HCT116 (cell line): ENCODE measurements around the gene FHL2. TPM values are rescaled to one million over a fixed set of nuclear protein-coding genes. Genes with fewer than 3 reads are reported as not detected.

Experiments
- ATAC-seq: fragments of 200-7000 bp; cut with Tn5 transposase; 2 replicates; pipeline ENCODE4 v1.9.1; 2020; ENCODE audit warnings: mild to moderate bottlenecking, moderate library complexity
- BruUV-seq: library from RNA; stranded (reverse); fragments of 400-500 nt; replicated peaks from 2 replicates; lab custom pipeline; 2021; lab: Mats Ljungman, UMichigan
- CTCF ChIA-PET: fragments of 300-600 bp; sonication (Branson Sonifier 250); formaldehyde crosslinking; loops from one replicate; lab custom pipeline; 2021; ENCODE audit warnings: antibody characterized with exemption; lab: Charles Lee
- POLR2A ChIA-PET: fragments of 300-600, 350-600 bp; sonication (Branson Sonifier 250); formaldehyde crosslinking; loops from one replicate; lab custom pipeline; 2021; ENCODE audit warnings: antibody characterized with exemption; lab: Charles Lee
- RAD21 ChIA-PET, 2 experiments: fragments of 300-600 bp; sonication (Branson Sonifier 250); formaldehyde crosslinking; loops; one replicate each; lab custom pipeline; 2023; ENCODE audit warnings: low total read pairs in 2 of 2; ENCODE audit not compliant: uncharacterized antibody in 2 of 2, unreplicated experiment in 2 of 2, low non-redundant PET in 1 of 2; lab: Charles Lee
- DNase-seq: peaks from one replicate; pipeline ENCODE4 v3.0.0-alpha.2; 2010; ENCODE audit warnings: low read depth, low spot score
- H2AFZ ChIP-seq: fragments of 200-600 bp; shearing (Covaris generic), sonication (generic); 2 replicates; pipeline ENCODE4 v1.6.1; 2017; ENCODE audit warnings: low read depth, mixed run types, mixed read lengths, antibody characterized with exemption, low read length; ENCODE audit not compliant: poor library complexity, severe bottlenecking
- H3K27ac ChIP-seq: 2 replicates; pipeline ENCODE4 v1.5.1; 2012; ENCODE audit warnings: low read depth, low read length
- H3K27me3 ChIP-seq: fragments of 200-600 bp; sonication (generic); 2 replicates; pipeline ENCODE4 v1.6.1; 2016; ENCODE audit warnings: mixed run types, low read length, mixed read lengths; ENCODE audit not compliant: insufficient read depth
- H3K36me3 ChIP-seq, 2 experiments: fragments of 200-500 bp in 1 of 2; fragments of 200-600 bp in 1 of 2; sonication (Bioruptor generic) in 1 of 2; sonication (generic) in 1 of 2; 2 replicates each; pipeline versions ENCODE4 v1.5.1 to v1.6.1; 2014 to 2016; ENCODE audit warnings: low read length in 2 of 2, inconsistent platforms in 1 of 2, mixed read lengths in 1 of 2, mixed run types in 1 of 2; ENCODE audit not compliant: insufficient read depth in 2 of 2, control insufficient read depth in 1 of 2
- H3K4me1 ChIP-seq, 2 experiments: fragments of 200-600 bp in 1 of 2; sonication (generic) in 1 of 2; 2 replicates each; pipeline versions ENCODE4 v1.5.1 to v1.6.1; 2012 to 2017; ENCODE audit warnings: low read length in 2 of 2, inconsistent platforms in 1 of 2, mild to moderate bottlenecking in 1 of 2, mixed read lengths in 1 of 2, mixed run types in 1 of 2, moderate library complexity in 1 of 2; ENCODE audit not compliant: insufficient read depth in 2 of 2, control insufficient read depth in 1 of 2
- H3K4me2 ChIP-seq: fragments of 200-600 bp; sonication (generic); 2 replicates; pipeline ENCODE4 v1.6.1; 2017; ENCODE audit warnings: mixed run types, low read length, mixed read lengths
- H3K4me3 ChIP-seq, 2 experiments: fragments of 200-600 bp in 1 of 2; sonication (generic) in 1 of 2; replicated peaks in 1 of 2; 2 replicates each; pipeline ENCODE4 v1.5.1; 2011 to 2016; ENCODE audit warnings: low read length in 2 of 2, control low read depth in 1 of 2, low read depth in 1 of 2, mild to moderate bottlenecking in 1 of 2, mixed read lengths in 1 of 2, mixed run types in 1 of 2
- H3K79me2 ChIP-seq: fragments of 200-600 bp; sonication (generic); 2 replicates; pipeline ENCODE4 v1.6.1; 2017; ENCODE audit warnings: mild to moderate bottlenecking, mixed run types, low read length, moderate library complexity, mixed read lengths; ENCODE audit not compliant: insufficient read depth
- H3K9ac ChIP-seq: fragments of 200-600 bp; sonication (generic); 2 replicates; pipeline ENCODE4 v1.6.1; 2016; ENCODE audit warnings: low read length, mixed read lengths
- H3K9me2 ChIP-seq: fragments of 200-600 bp; sonication (generic), shearing (Covaris generic); 2 replicates; pipeline ENCODE4 v1.6.1; 2017; ENCODE audit warnings: mixed run types, mild to moderate bottlenecking, moderate library complexity; ENCODE audit not compliant: insufficient read depth
- H3K9me3 ChIP-seq, 2 experiments: fragments of 200-500 bp in 1 of 2; fragments of 200-600 bp in 1 of 2; sonication (Bioruptor generic) in 1 of 2; sonication (generic) in 1 of 2; 2 replicates each; pipeline ENCODE4 v1.6.1; 2014 to 2017; ENCODE audit warnings: low read length in 2 of 2, mixed read lengths in 2 of 2, inconsistent platforms in 1 of 2, low read depth in 1 of 2, mild to moderate bottlenecking in 1 of 2, mixed run types in 1 of 2, moderate library complexity in 1 of 2; ENCODE audit not compliant: control insufficient read depth in 1 of 2, insufficient read depth in 1 of 2
- H4K20me1 ChIP-seq: fragments of 200-600 bp; sonication (generic), shearing (Covaris generic); 2 replicates; pipeline ENCODE4 v1.6.1; 2017; ENCODE audit warnings: mixed run types, mild to moderate bottlenecking, moderate library complexity; ENCODE audit not compliant: insufficient read depth
- CEBPB ChIP-seq: IDR thresholded peaks from 2 replicates; pipeline ENCODE4 v1.6.1; 2012; ENCODE audit warnings: low read depth
- POLR2AphosphoS5 ChIP-seq: IDR thresholded peaks from 2 replicates; pipeline ENCODE4 v1.6.1; 2011; ENCODE audit warnings: mild to moderate bottlenecking, low read depth, low read length, moderate library complexity
- SIN3A ChIP-seq: IDR thresholded peaks from 2 replicates; pipeline ENCODE4 v1.6.1; 2012; ENCODE audit warnings: low read depth
- SP1 ChIP-seq: IDR thresholded peaks from 2 replicates; pipeline ENCODE4 v1.6.1; 2012; ENCODE audit warnings: low read depth
- TCF7L2 ChIP-seq: IDR thresholded peaks from 2 replicates; pipeline ENCODE4 v1.7.0; 2011; ENCODE audit warnings: borderline replicate concordance, inconsistent platforms; ENCODE audit not compliant: insufficient read depth, insufficient read length; ENCODE audit errors: extremely low read depth
- ZBTB33 ChIP-seq: IDR thresholded peaks from 2 replicates; pipeline ENCODE4 v1.6.1; 2011; ENCODE audit warnings: mild to moderate bottlenecking, low read length, moderate library complexity; ENCODE audit not compliant: insufficient replicate concordance; ENCODE audit errors: extremely low read depth
- ZFX ChIP-seq: fragments of 450-650 bp; IDR thresholded peaks from 2 replicates; pipeline ENCODE4 v1.6.1; 2017
- intact Hi-C: fragments of 100-400 bp; cut with micrococcal nuclease; formaldehyde crosslinking; loops from 2 replicates; pipeline ENCODE4 v1.10.0; 2022
- total RNA-seq: library from RNA; stranded (reverse); gene quantifications from one replicate; pipeline ENCODE4 v1.2.1, GENCODE V29; 2021; ENCODE audit not compliant: unreplicated experiment

FHL2 gene
- total RNA-seq, 1 experiment from 2014 or later, result 86.6 TPM

- TF ChIP-seq ZBTB33 (no peak), TCF7L2 (peak; percentile 56)
- TF ChIP-seq, all 23 proteins: peak for 10
Observed at GRCh38 chr2:105396254-105397024, 2.4 kb downstream of the FHL2 start (continued).

- Histone ChIP-seq H4K20me1 (no peaks in the 10 kb centered on the region; the same call in 1 of the 2 replicates), H3K9ac (peak overlapping the region; percentile 98; the same call in 1 of the 2 replicates), H3K4me1 (peaks cover 42 to 80% of the 10 kb centered on the region in 2 experiments), H3K9me2 (no peaks in the 10 kb centered on the region), H3K27ac (peak overlapping the region; percentile 91; the same call in 1 of the 2 replicates), H3K27me3 (no peaks in the 10 kb centered on the region), H3K9me3 (no peaks in the 10 kb centered on the region), H3K4me3 (no peak overlapping the region), H2AFZ (no peak overlapping the region), H3K36me3 (peaks cover 2 to 27% of the 10 kb centered on the region in 2 experiments; a peak in 3 of 4 replicates), H3K79me2 (peaks cover 79% of the 10 kb centered on the region), H3K4me2 (peak overlapping the region; percentile 90)
- DNase-seq (no peak), ATAC-seq (no peak)
- ChIA-PET CTCF (interaction anchor here (1.2 to 2.2 kb wide), 2 partner anchors 8 to 125 kb away, joined by 3 to 7 read pairs; no protein-coding TSS in a partner anchor), POLR2A (interaction anchor here (1.5 to 2.5 kb wide), 2 partner anchors 60 to 126 kb away, joined by 5 to 6 read pairs; no protein-coding TSS in a partner anchor), RAD21 (no interaction called here)
- BruUV-seq, result no TSS peak
- intact Hi-C loops, result no loop called here
- TF ChIP-seq TCF7L2 (no peak), SP1 (no peak), SIN3A (no peak), POLR2AphosphoS5 (no peak), CEBPB (no peak), ZFX (no peak)
Observed at GRCh38 chr2:105395691-105396090, 3.2 kb downstream of the FHL2 start.
